Small intestine (tissue), 16 donors: ENCODE results near the gene PHF1. TPM values are rescaled to one million over a fixed set of nuclear protein-coding genes. Genes with fewer than 3 reads are reported as not detected.
A peak's percentile ranks its signal among the peaks of the same experiment; 100 is the strongest.
"Not testable (repeated sequence)": the region's sequence is repeated elsewhere in the genome, so short reads cannot be mapped to it uniquely, and the experiment has no call there.

ENCODE experiments used
- DNase-seq, 2 donors: peaks; one replicate each; pipeline versions ENCODE4 v3.0.0 to v3.0.0-alpha.2; 2013
- FAIRE-seq: peaks from 2 replicates; lab custom pipeline; 2012; peaks lifted over from hg19 to GRCh38; lab: Jason Lieb, UNC
- H3K27ac ChIP-seq, 3 donors: one replicate each; pipeline ENCODE4 v1.5.1; 2013; ENCODE audit warnings: low read length in 2 of 3, mild to moderate bottlenecking in 2 of 3, control low read depth in 1 of 3, inconsistent platforms in 1 of 3, low read depth in 1 of 3, moderate library complexity in 1 of 3
- H3K27me3 ChIP-seq, 3 donors: one replicate each; pipeline ENCODE4 v1.6.1; 2013; ENCODE audit warnings: low read length in 3 of 3, inconsistent platforms in 1 of 3; ENCODE audit not compliant: control insufficient read depth in 3 of 3, insufficient read depth in 3 of 3
- H3K36me3 ChIP-seq, 3 donors: one replicate each; pipeline ENCODE4 v1.6.1; 2013; ENCODE audit warnings: low read length in 3 of 3, inconsistent platforms in 1 of 3, low read depth in 1 of 3, mild to moderate bottlenecking in 1 of 3, moderate library complexity in 1 of 3; ENCODE audit not compliant: control insufficient read depth in 3 of 3, insufficient read depth in 2 of 3
- H3K4me1 ChIP-seq, 3 donors: one replicate each; pipeline ENCODE4 v1.6.1; 2013; ENCODE audit warnings: low read length in 2 of 3, inconsistent platforms in 1 of 3, low read depth in 1 of 3, mild to moderate bottlenecking in 1 of 3, moderate library complexity in 1 of 3; ENCODE audit not compliant: control insufficient read depth in 3 of 3, insufficient read depth in 2 of 3
- H3K4me3 ChIP-seq, 3 donors: one replicate each; pipeline ENCODE4 v1.5.1; 2013; ENCODE audit warnings: low read length in 3 of 3, control low read depth in 1 of 3, inconsistent platforms in 1 of 3, low read depth in 1 of 3, mild to moderate bottlenecking in 1 of 3, moderate library complexity in 1 of 3
- H3K9me3 ChIP-seq, 2 donors: one replicate each; pipeline ENCODE4 v1.6.1; 2013; ENCODE audit warnings: low read depth in 1 of 2, low read length in 1 of 2; ENCODE audit not compliant: control insufficient read depth in 2 of 2, insufficient read depth in 1 of 2
- WGBS, 3 donors: extraction: QIAGEN DNeasy Blood & Tissue Kit; methylation state at CpG; one replicate each; pipeline ENCODE4 v1.1.7; 2013; 5-methylcytosine and 5-hydroxymethylcytosine counted together
- long read RNA-seq, 10 donors: transcript quantifications; one replicate each; lab custom pipeline, GENCODE V29; 2026
- polyA plus RNA-seq, 4 donors: library from polyadenylated mRNA; stranded (reverse) in 3 of 4; unstranded in 1 of 4; fragments of 200-250 nt in 3 of 4; fragments of 120-200 nt in 1 of 4; gene quantifications; one replicate each; pipeline versions ENCODE4 v1.2.1 to v1.2.3, GENCODE V29; 2013
- donor health status: healthy with polysubstance abuse.
- donor health status: control.
- donor health status: control.
- donor health status: Bipolar disorder and iron deficiency.
- donor health status: healthy.

The PHF1 gene
- 10 to 100 TPM; 32.2 to 67.6 (median 44.3) TPM for polyA plus RNA-seq
- long read RNA-seq, donor 1, partial matches to known transcripts = 122 of 658 reads
- long read RNA-seq, donor 1, other reads (novel, unspliced or antisense) = 531 of 658 reads
- long read RNA-seq, donor 2 = 0 reads
- long read RNA-seq, donor 3, partial matches to known transcripts = 0 of 5 reads
- long read RNA-seq, donor 3, other reads (novel, unspliced or antisense) = 0 of 5 reads
- long read RNA-seq, donor 4 = 0 reads
- long read RNA-seq, donor 5, partial matches to known transcripts = 0 of 2 reads
- long read RNA-seq, donor 5, other reads (novel, unspliced or antisense) = 0 of 2 reads
- long read RNA-seq, donor 6, partial matches to known transcripts = 0 of 2 reads
- long read RNA-seq, donor 6, other reads (novel, unspliced or antisense) = 0 of 2 reads
- long read RNA-seq, donor 7, transcript PHF1-202 (15 exons, 2,330 nt) = major isoform, 8 of 45 reads
- long read RNA-seq, donor 7, transcript PHF1-211 (15 exons, 1,752 nt) = minor isoform, 5 of 45 reads
- long read RNA-seq, donor 7, partial matches to known transcripts = 32 of 45 reads
- long read RNA-seq, donor 7, other reads (novel, unspliced or antisense) = 0 of 45 reads
- long read RNA-seq, donor 8, partial matches to known transcripts = 0 of 1 reads
- long read RNA-seq, donor 8, other reads (novel, unspliced or antisense) = 0 of 1 reads
- long read RNA-seq, donor 9, partial matches to known transcripts = 0 of 2 reads
- long read RNA-seq, donor 9, other reads (novel, unspliced or antisense) = 0 of 2 reads
- long read RNA-seq, donor 10, partial matches to known transcripts = 6 of 8 reads
- long read RNA-seq, donor 10, other reads (novel, unspliced or antisense) = 0 of 8 reads

DNA sequence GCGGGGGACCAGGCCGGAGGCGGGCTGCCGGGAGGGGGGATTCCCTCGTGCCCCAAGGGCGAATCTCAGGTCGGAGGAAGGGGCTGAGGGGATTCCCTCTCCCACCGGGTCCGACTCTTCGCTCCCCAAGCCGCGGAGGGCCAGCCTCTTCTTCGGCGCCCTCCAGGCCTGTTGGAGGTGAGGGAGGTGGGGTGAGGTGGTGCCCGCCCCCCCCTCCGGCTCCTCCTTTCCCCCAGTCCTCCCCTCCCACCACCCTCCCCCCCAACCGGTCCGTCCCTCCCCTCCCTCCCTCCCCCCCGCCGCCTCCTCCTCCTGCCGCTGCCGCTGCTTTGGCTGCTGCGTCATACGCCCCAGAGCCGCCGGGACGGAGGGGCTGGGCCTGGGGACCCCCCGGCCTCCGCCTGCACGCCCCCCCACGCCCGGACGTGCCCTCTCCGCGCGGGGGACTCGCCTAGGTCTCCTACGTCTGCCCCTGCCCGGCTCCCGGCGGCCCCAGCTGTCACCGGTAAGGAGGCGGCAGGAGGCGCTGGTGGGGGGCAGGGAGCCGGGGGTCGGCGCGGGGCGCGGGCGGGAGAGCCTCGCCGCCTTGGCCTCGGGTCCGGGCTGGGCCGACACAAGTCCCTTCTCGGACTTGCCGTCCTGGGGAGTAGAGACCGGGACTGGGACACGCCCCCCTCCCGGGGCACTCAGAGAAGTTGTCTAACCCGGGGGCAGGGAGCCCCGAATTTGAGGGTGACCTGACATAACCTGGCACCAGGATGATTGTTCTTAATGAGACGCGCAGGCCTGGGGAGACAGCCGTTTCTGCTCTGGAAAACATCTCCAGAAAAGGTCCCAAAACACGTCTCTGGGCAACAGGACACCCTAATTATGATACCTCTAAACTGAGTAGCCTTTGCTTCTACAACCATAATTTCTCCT is at the start of gene PHF1:
PHF1 (plus strand) TSS at position 304 of the 921 bp plus-strand sequence. CDS start 1,250 bp downstream, outside the sequence.
- FAIRE-seq = no peak
- DNase-seq = peak; percentile 73 to 79
- H3K4me3 ChIP-seq = peak within 1 kb of the TSS; percentile 77 to 87 (median 82)
- peak within 1 kb of the TSS; percentile 84 to 100 (median 95) for H3K27ac ChIP-seq
- peaks cover 0 to 48% (median 13%) of the 10 kb centered on the region in 3 donors for H3K36me3 ChIP-seq
- H3K4me1 ChIP-seq = peaks cover 0 to 20% (median 3%) of the 10 kb centered on the region in 3 donors
- WGBS, 3 donors = 0 to 1% (median 1%) methylated on average over 28 to 63 of the region's 67 CpGs
- no peaks in the 10 kb centered on the region for H3K27me3 ChIP-seq
- no peaks in the 10 kb centered on the region for H3K9me3 ChIP-seq

DNA sequence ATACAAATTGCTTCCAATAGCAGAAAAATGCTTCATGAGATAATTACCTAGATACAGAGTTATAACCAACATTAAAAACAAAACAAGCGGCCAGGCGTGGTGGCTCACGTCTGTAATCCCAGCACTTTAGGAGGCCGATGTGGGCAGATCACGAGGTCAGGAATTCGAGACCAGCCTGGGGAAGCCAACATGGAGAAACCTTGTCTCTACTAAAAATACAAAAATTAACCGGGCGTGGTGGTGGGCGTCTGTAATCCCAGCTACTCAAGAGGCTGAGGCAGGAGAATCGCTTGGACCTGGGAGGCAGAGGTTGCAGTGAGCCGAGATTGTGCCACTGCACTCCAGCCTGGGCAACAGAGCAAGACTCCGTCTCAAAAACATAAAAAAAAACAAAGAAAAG is 47.3 kb upstream of the PHF1 start:
- 83 to 90% (median 86%) methylated on average over 12 of the region's 12 CpGs for WGBS, 3 donors

DNA sequence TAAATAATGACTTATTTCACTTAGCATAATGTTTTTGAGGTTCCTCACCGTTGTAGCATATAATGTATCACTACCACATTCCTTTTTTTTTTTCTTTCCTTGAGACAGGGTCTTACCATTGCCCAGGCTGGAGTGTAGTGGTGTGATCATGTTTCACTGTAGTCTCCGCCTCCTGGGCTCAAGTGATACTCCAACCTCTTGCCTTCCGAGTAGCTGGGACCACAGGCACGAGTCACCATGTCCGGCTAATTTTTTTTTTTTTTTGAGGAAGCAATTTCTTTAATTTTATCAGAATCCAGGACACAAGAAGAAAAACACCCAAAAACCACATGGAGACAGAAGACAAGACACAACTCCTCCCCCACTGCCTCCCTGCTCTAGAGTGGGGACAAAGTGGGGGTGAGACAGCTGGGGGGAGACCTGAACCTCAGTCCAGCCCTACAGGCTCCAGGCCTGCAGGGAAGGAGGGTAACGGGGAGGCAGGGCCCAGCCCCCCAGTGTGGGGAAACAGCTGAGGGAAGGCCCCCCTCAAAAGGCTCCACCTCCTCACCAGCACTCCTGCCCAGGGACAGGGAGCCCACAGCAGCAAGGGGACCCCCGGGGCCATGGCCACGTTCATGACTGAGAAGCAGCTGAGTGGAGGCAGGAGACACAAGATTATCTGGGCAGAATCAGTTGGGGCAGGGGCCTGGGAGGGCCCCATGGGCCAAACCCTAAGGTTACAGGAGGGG is 46.2 kb upstream of the PHF1 start:
- not testable (repeated sequence) for H3K27ac ChIP-seq, H3K4me3 ChIP-seq, H3K36me3 ChIP-seq, H3K9me3 ChIP-seq, DNase-seq, H3K4me1 ChIP-seq, H3K27me3 ChIP-seq, FAIRE-seq
- WGBS, 3 donors = 39 to 63% (median 63%) methylated on average over 7 of the region's 8 CpGs

More for the DNA sequence above, 47.3 kb upstream of the PHF1 start:
- DNase-seq, FAIRE-seq, H3K4me3 ChIP-seq, H3K9me3 ChIP-seq, H3K4me1 ChIP-seq, H3K27ac ChIP-seq, H3K36me3 ChIP-seq, H3K27me3 ChIP-seq: not testable (repeated sequence)

DNA sequence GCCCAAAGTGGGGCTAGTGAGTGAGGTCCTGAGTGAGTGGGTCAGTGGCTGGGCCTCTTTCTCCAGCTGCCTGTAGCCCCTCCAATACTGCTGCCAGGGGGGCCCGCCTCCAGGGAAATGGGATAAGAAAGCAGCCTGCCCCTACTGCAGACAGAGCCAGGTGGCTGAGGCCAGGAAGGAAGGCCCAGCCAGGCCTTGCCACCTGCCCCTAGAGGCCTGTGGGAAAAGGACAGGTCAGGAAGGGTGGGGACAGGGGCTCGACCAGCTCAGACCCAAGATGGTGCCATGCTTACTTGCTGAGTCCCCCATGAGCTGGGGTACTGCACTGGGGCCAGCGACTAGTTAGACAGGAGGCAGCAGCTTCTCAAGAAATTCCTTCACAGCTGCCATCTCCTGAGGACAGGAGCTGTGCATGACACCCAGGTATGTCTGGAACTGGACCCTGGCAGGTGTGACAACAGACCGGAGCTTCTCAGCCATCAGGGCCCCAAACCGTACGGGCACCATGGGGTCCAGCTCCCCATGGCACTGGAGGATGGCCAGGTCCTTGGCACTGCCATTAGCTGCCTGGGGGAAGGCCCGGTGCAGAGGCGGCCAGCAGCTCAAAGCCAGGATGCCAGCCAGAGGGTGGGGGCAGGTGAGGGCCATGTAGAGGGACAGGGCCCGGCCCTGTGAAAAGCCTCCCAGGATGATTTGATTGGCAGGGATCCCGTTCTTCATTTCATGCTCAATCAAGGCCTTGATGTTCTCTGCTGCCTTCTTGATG is 45.4 kb upstream of the PHF1 start:
- not testable (repeated sequence) for H3K4me1 ChIP-seq, FAIRE-seq, H3K9me3 ChIP-seq, DNase-seq, H3K4me3 ChIP-seq, H3K27ac ChIP-seq, H3K27me3 ChIP-seq, H3K36me3 ChIP-seq
- WGBS, 3 donors = 76 to 85% (median 82%) methylated on average over 9 to 10 of the region's 10 CpGs

DNA sequence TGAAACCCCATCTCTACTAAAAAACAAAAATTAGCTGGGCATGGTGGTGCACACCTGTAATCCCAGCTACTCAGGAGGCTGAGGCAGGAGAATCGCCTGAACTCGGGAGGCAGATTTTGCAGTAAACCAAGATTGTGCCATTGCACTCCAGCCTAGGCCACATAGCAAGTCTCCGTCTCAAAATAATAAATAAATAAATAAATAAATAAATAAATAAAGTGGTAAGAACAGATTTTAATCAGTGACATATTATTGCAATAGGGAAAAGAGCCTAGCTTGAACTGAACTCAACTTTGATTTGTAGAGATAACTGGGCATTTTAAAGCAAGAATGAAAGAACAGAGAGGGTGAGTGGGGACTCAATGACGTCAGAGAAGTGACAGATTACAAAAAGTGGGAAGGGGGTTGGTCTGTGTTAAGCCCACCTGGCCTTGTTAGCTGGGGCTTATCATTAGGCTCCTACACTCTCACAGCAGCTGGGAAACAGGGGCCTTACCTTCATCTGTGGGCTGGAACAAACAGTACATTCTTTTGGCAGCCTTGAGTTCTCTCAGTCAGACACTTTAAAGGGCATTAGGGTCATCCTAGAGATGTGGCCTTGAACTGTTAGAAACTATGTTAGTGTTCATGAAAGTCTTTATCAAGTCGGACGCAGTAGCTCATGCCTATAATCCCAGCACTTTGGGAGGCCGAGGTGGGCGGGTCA is 43.7 kb upstream of the PHF1 start:
- no peak for FAIRE-seq
- WGBS, 3 donors = 79 to 86% (median 81%) methylated on average over 8 of the region's 8 CpGs
- Histone ChIP-seq H3K27me3 (no peaks in the 10 kb centered on the region), H3K9me3 (no peaks in the 10 kb centered on the region), H3K27ac (no peak overlapping the region), H3K4me1 (no peaks in the 10 kb centered on the region), H3K4me3 (no peak overlapping the region), H3K36me3 (no peaks in the 10 kb centered on the region)
- no peak for DNase-seq

DNA sequence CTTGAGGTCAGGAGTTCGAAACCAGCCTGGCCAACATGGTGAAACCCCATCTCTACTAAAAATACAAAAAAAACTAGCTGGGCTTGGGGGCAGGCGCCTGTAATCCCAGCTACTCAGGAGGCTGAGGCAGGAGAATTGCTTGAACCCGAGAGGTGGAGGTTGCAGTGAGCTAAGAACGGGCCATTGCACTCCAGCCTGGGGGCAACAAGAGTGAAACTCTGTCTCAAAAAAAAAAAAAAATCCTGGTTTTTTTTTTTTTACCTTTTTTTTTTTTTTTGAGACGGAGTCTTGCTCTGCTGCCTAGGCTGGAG is 43.1 kb upstream of the PHF1 start:
- not testable (repeated sequence) for DNase-seq, H3K27ac ChIP-seq, H3K4me3 ChIP-seq, H3K36me3 ChIP-seq, H3K9me3 ChIP-seq, H3K27me3 ChIP-seq, H3K4me1 ChIP-seq, FAIRE-seq
- WGBS, 3 donors = 87 to 88% (median 88%) methylated on average over 4 to 5 of the region's 5 CpGs

DNA sequence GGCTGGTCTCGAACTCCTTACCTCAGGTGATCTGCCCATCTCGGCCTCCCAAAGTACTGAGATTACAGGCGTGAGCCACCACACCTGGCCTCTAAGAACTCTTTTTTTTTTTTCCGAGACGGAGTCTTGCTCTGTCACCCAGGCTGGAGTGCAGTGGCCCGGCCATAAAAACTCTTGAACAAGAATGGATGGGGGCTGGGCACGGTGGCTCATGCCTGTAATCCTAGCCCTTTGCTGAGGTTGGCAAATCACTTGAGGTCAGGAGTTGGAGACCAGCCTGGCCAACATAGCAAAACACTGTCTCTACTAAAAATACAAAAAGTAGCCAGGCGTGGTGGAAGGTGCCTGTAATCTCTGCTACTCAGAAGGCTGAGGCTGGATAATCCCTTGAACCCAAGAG is 38.9 kb upstream of the PHF1 start:
- 88 to 94% (median 92%) methylated on average over 8 of the region's 8 CpGs for WGBS, 3 donors
- not testable (repeated sequence) for H3K4me3 ChIP-seq, H3K9me3 ChIP-seq, FAIRE-seq, H3K36me3 ChIP-seq, H3K27ac ChIP-seq, DNase-seq, H3K27me3 ChIP-seq, H3K4me1 ChIP-seq
